GM12873 (cell line): ENCODE results near the gene NAP1L1.

Source experiments
- TF ChIP-seq, protein P1 (sequence below): IDR thresholded peaks from 2 replicates; pipeline ENCODE4 v1.5.1; 2012; ENCODE audit warnings: low read depth, mild to moderate bottlenecking, moderate library complexity, low read length, control low read depth; ENCODE audit not compliant: insufficient read depth; ENCODE audit errors: missing control alignments

NAP1L1 gene

DNA sequence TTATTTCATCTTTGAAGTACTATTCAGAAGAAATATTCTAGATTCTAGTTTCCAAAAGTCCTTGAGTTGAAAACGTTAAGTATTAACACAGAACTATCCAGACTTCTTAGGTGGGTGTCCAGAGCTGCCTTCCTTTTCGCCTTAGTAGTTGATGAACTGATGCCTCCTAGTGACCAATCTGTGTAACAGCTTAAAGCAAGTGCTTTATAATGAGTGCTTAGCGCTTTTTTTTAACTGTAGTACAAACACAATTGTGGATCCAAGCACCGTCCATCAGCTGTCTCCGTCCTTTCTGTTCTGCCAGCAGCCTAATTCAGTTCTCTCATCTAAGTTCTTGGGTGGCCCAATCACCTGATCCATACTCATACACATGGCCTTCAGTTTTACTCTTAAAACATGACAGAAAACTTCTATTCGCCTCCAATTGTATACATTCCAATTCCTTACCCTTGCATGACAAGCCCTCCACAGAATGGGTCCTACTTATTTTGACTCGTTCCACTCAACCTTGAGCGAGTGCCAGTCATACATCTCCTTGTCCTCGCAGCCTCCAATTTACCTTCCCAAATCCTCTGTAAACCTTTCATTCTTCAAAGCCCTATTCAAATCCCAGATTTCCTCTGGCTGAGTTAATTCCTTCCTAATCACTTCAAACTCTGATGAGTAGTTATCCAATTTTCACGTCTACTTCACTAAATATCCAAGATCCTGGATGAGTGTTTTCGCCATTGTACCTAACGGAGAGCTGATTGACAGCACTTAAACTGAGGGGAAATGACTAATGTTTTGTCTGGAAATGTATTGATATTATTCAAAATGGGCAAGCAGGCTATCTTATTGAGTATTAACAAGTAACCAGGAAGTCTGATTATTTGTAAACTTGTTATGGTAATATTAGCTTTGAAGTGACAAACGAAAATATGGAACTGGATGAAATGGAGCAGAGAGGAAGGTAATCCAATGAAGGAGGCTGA is 47.1 kb downstream of the NAP1L1 start:
- TF ChIP-seq, protein P1, sequence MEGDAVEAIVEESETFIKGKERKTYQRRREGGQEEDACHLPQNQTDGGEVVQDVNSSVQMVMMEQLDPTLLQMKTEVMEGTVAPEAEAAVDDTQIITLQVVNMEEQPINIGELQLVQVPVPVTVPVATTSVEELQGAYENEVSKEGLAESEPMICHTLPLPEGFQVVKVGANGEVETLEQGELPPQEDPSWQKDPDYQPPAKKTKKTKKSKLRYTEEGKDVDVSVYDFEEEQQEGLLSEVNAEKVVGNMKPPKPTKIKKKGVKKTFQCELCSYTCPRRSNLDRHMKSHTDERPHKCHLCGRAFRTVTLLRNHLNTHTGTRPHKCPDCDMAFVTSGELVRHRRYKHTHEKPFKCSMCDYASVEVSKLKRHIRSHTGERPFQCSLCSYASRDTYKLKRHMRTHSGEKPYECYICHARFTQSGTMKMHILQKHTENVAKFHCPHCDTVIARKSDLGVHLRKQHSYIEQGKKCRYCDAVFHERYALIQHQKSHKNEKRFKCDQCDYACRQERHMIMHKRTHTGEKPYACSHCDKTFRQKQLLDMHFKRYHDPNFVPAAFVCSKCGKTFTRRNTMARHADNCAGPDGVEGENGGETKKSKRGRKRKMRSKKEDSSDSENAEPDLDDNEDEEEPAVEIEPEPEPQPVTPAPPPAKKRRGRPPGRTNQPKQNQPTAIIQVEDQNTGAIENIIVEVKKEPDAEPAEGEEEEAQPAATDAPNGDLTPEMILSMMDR = peak; percentile 84

GRCh38 chr12:76035045-76035444 is 49.4 kb downstream of the NAP1L1 start:
- TF ChIP-seq, protein P1 = no peak

DNA sequence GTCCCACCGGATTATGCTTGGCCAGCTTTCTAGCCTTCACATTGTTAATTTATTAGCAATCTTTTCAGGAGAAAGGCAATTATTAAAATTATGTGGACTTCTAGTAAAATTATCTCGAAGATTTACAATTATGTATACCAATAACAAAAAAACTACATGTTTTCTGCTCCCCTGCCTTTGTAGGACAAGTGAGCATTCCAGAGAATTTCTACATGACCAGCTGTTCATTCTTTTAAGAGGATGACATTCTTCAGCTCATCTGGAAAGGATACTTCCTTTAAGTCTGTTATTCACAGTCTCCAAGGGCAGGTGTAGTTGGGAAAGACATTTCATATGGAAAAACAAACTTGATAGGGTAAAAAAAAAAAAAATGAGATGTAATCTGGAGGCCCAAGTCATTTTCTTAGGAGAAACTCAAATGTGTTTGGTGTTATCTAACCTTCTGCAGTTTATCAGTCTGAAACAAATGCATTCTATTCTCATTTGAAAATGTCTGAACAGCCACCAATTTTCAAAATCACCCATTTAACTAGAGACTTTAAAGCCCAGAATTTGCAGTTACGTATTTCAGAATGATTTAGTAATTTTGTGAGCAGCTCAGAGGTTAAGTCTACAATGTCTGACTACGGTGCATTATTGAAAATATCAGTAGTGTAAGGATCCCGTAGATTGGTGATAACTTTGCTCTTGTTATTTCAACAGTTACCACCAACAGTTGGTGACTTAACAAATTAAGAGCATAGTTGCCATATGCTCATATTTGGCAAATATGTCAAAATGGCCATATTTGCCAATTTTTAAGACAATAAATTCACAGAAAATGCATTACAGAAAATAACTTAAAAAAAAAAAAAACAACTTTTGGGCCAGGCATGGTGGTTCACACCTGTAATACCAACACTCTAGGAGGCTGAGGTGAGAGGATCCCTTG is 51.1 kb downstream of the NAP1L1 start:
- TF ChIP-seq, protein P1 = no peak

- TF ChIP-seq, protein P1 = peak; percentile 3
Observed at GRCh38 chr12:76032043-76032981, 52.2 kb downstream of the NAP1L1 start.

DNA sequence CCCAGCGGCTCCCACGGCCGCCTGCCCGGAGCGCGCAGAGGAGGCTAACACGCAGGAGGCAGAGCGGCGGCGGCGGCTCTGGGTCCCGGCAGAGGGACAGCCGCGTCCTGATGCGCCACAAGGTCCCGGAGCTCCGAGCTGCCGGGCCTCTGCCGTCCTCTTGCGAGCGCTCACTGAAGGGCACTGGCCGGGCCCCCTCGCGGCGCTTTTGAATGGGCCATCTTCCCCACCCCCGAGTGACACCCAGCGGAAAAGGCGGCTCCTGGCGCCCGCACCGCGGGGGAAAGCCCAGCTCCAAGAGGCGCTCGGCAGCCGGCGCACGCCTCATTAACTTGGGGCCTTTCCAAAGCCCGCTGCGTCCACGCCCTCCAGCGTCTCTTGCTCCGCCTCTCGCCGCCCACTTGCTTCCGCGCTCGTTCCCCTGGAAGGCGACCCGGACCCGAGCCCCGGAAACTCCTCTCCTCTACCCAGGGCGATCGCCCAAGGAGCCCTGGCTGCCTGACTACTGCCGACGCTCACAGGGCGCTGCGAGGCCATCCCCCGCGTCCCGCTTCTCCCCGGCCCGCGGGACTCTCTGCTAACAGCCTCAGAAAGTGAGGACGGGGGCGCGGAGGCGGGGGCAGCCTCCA is 53.0 kb downstream of the NAP1L1 start, which contains the start of gene PHLDA1:
PHLDA1 (minus strand) TSS at position 363 of the 629 bp plus-strand sequence.
- TF ChIP-seq, protein P1 = peak; percentile 50

DNA sequence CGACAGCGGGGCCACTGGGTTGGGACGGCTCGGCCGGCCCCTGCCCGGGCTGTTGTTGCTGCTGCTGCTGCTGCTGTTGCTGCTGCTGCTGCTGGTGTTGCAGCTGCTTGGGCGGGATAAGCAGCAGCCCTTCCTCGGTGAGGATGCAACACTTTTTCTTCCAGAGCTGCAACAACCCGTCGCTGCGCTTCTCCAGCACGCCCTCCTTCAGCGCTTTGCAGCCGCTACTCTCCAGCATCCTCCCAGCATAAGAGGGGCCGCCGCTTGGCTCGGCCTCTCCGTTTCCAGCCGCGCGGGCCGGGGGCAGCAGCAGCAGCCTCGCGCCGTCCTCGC is 53.4 kb downstream of the NAP1L1 start:
- TF ChIP-seq, protein P1 = no peak
